Immature natural killer cell (primary cell): ENCODE results near the gene MIDN. TPM values are rescaled to one million over a fixed set of nuclear protein-coding genes. Genes with fewer than 3 reads are reported as not detected.

ENCODE experiments used
- DNase-seq, 3 donors: peaks; one replicate each; pipeline ENCODE4 v3.0.0; 2022; ENCODE audit warnings: mixed read lengths in 1 of 3
- H3K27ac Mint-ChIP-seq, 6 donors: one replicate each; pipeline ENCODE4 v1.8.0; 2020; ENCODE audit warnings: mixed read lengths in 6 of 6, mild to moderate bottlenecking in 5 of 6, inconsistent platforms in 4 of 6, moderate library complexity in 3 of 6
- H3K27me3 Mint-ChIP-seq, 3 donors: one replicate each; pipeline ENCODE4 v1.8.0; 2020 to 2021; ENCODE audit warnings: low read depth in 3 of 3, mild to moderate bottlenecking in 3 of 3, mixed read lengths in 3 of 3, moderate library complexity in 3 of 3, inconsistent platforms in 1 of 3
- H3K36me3 Mint-ChIP-seq, 3 donors: one replicate each; pipeline ENCODE4 v1.8.0; 2020; ENCODE audit warnings: mixed read lengths in 3 of 3, inconsistent platforms in 2 of 3, mild to moderate bottlenecking in 2 of 3
- H3K4me1 Mint-ChIP-seq, 2 donors: one replicate each; pipeline ENCODE4 v1.8.0; 2020; ENCODE audit warnings: inconsistent platforms in 2 of 2, mild to moderate bottlenecking in 2 of 2, mixed read lengths in 2 of 2, moderate library complexity in 1 of 2
- H3K4me3 Mint-ChIP-seq, 5 donors: one replicate each; pipeline ENCODE4 v1.8.0; 2020; ENCODE audit warnings: mild to moderate bottlenecking in 5 of 5, mixed read lengths in 5 of 5, inconsistent platforms in 3 of 5, moderate library complexity in 3 of 5
- H3K9me3 Mint-ChIP-seq, 6 donors: one replicate each; pipeline ENCODE4 v1.8.0; 2020; ENCODE audit warnings: mild to moderate bottlenecking in 6 of 6, mixed read lengths in 6 of 6, inconsistent platforms in 4 of 6, moderate library complexity in 3 of 6
- polyA plus RNA-seq, 3 donors: library from polyadenylated mRNA; unstranded; fragments of 300-500 nt; fragmentation: Illumina TruSeq; gene quantifications; one replicate each; pipeline ENCODE4 v1.2.3, GENCODE V29; 2021

The MIDN gene
- polyA plus RNA-seq, 3 donors from 2014 or later: 4.9 to 16.0 (median 10.8) TPM

DNA sequence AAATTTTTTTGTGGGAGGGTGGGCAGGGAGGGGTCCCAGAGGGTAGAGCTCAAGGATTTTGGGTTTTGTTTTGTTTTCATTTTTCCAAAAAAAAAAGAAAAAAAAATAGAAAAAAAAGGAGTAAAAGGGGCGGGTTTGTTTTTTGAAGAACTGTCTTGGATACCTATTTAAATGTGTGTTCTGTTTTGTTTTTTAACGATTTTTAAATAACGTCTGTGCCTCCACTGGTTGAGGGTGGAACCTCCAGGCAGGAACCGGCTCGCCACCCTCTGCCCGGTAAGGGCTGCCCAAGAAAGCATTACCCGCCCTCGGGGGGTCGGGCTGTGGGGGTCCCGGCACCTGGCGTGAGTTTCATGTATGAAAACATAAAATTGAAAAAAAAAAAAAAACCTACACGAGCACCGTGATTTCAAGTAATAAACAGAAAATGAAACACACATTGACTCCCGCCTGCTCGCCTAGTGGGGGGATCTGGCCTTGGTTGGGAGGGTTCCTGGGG is 10.4 kb downstream of the MIDN start:
- Mint-ChIP-seq H3K36me3 (peaks cover 4 to 28% (median 7%) of the 10 kb centered on the region in 3 donors), H3K4me3 (peak overlapping the region; percentile 84 to 90 (median 90)), H3K4me1 (peaks cover 65 to 74% of the 10 kb centered on the region in 2 donors), H3K27ac (peak overlapping the region; percentile 96 to 99 (median 99)), H3K27me3 (peaks cover 41 to 74% (median 63%) of the 10 kb centered on the region in 3 donors), H3K9me3 (peaks cover 0 to 4% (median 0%) of the 10 kb centered on the region in 6 donors)
- DNase-seq: no peak

DNA sequence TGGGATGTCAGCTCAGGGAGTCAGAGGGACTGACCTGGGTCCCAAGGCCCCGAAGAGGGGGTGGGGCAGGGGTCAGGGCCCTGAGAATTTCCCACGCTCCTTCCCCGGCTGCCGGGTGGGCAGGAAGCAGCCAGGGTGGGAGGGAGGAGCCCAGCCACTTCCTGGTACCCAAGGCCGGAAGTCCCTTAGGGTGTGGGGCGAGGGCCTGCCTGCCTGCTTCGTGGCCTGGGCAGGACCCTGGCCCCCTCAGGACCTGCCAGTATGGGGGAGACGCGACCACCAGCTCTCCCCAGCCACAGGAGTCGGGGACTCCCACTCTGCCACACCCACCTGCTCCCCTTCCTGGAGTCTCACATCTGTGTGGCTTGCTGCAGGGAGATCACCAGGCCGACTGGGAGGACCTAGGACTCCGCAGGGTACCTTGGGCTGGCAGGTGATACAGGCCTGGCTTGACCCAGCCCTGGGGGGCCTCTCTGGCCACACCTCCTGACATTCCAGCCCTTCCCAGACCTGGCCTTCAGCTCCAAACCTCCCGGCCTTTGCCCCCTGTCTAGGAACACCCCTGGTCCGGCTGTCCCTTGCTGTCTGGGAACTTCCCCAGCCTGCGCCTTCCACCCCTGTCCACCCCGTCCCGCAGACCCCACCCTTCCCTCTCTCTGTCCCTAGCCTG is 11.0 kb downstream of the MIDN start:
- Mint-ChIP-seq H3K4me3 (peak overlapping the region; percentile 84 to 90 (median 90)), H3K27ac (peak overlapping the region; percentile 96 to 99 (median 99)), H3K27me3 (peaks cover 41 to 70% (median 62%) of the 10 kb centered on the region in 3 donors), H3K36me3 (peaks cover 4 to 28% (median 7%) of the 10 kb centered on the region in 3 donors), H3K9me3 (peaks cover 0 to 4% (median 0%) of the 10 kb centered on the region in 6 donors), H3K4me1 (peaks cover 65 to 73% of the 10 kb centered on the region in 2 donors)
- DNase-seq: peak; percentile 85 to 88 (median 87)

DNA sequence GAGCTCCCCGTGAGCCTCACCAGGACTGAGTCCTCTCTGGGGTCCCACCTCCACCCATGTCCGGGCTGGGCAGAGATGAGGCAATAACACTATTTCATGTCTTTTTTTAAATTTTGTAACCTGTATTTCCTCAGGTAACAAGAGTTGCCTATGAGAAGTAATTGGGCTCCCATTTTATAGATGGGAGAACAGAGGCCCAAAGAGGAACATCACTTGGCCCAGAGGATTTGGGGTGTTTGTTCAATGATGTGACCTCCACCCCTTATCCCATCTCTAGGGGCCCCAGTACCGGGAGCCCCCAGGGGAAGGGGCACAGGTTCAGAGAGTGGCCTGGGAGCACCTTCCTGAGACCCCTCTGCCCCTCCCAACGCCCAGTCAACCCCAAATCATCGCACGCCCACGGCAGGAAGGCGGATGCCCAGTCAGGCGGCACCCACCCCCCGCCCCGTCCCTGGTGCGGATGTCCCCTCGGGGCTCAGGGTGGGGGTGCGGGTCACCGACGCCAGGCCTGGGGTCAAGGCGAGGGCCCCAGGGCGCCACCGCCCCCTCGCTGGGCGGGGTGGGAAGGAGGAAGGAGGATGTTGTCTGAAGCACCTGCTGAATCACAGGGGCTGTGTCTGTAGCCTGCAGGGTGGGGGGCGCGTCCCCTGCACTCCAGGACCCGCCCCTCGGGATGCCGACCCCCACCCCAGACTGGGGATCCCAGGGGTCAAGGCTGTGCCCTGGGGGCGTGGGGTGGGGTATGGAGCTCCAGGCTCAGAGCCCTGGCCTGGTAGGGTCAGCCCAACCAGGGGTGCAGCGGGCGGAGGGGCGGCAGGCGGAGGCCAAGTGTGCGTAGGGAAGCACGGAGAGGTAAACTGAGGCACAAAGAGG is 11.7 kb downstream of the MIDN start:
- Mint-ChIP-seq H3K4me1 (peaks cover 59 to 71% of the 10 kb centered on the region in 2 donors), H3K27ac (peak overlapping the region; percentile 96 to 99 (median 99)), H3K27me3 (peaks cover 33 to 62% (median 55%) of the 10 kb centered on the region in 3 donors)

DNA sequence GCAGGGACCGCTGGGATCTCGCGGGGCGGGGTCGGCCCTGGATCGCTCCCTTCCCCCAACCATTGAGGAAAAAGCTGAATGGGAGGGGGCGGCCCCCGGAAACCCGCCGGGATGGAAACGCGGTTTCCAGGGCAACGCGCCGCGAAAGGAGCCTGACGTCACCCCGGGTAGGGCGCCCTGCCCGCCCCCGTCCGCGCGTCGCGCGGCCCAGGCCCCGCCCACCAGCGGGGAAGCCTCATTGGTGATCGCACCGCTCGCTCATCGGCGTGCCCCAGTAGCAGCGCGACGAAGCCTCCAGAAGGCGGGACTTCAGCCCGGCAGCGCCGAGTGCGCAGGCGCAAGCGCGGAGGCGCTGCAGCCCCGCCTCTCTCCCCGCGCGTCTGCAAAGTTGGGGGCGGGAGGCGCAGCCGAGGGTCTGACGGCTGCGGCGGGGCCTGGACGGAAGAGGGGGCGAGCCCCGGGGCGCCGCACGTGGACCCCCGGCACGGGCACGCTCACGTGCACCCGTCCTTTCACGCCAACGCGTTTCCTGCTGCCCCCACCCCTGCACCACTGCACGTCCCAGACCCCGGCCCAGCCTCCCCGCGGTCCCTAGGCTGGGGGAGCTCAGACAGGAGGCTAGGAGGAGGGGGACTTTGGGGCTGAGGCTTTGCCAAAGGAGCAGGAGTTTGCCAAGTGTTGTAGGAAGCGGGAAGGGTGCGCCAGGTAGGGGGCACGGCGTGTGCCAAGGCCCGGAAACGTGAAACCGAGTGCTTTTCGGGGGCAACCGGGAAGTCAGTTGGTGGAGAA is 12.6 kb downstream of the MIDN start:
- H3K36me3 Mint-ChIP-seq: peaks cover 4 to 19% (median 7%) of the 10 kb centered on the region in 3 donors
- peak overlapping the region; percentile 90 to 94 (median 91) for H3K4me3 Mint-ChIP-seq
- peaks cover 59 to 72% of the 10 kb centered on the region in 2 donors for H3K4me1 Mint-ChIP-seq
- H3K27ac Mint-ChIP-seq: peak overlapping the region; percentile 95 to 99 (median 99)
- peak; percentile 97 to 99 (median 98) for DNase-seq
- H3K9me3 Mint-ChIP-seq: peaks cover 0 to 4% (median 0%) of the 10 kb centered on the region in 6 donors
- peaks cover 31 to 57% (median 48%) of the 10 kb centered on the region in 3 donors for H3K27me3 Mint-ChIP-seq

More for the DNA sequence above, 11.7 kb downstream of the MIDN start:
- DNase-seq: peak; percentile 62 to 70 (median 69)
- peaks cover 0 to 4% (median 0%) of the 10 kb centered on the region in 6 donors for H3K9me3 Mint-ChIP-seq
- peak overlapping the region; percentile 84 to 94 (median 90) for H3K4me3 Mint-ChIP-seq
- peaks cover 4 to 21% (median 7%) of the 10 kb centered on the region in 3 donors for H3K36me3 Mint-ChIP-seq

DNA sequence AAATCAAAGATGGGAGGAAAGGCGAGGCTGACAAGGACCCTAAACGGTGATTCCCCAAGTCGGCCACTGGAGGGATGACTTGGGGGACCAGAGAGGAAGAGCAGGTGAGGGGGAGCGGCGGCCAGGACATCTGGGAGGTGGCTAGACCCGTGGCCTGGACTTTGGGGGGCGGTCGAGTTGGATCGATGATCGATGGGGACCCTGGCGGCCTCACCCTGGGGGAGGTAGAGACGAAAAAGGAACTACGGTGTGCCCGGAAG is 13.1 kb downstream of the MIDN start:
- Mint-ChIP-seq H3K36me3 (peaks cover 4 to 19% (median 7%) of the 10 kb centered on the region in 3 donors), H3K4me1 (peaks cover 55 to 68% of the 10 kb centered on the region in 2 donors), H3K9me3 (peaks cover 0 to 4% (median 0%) of the 10 kb centered on the region in 6 donors)

DNA sequence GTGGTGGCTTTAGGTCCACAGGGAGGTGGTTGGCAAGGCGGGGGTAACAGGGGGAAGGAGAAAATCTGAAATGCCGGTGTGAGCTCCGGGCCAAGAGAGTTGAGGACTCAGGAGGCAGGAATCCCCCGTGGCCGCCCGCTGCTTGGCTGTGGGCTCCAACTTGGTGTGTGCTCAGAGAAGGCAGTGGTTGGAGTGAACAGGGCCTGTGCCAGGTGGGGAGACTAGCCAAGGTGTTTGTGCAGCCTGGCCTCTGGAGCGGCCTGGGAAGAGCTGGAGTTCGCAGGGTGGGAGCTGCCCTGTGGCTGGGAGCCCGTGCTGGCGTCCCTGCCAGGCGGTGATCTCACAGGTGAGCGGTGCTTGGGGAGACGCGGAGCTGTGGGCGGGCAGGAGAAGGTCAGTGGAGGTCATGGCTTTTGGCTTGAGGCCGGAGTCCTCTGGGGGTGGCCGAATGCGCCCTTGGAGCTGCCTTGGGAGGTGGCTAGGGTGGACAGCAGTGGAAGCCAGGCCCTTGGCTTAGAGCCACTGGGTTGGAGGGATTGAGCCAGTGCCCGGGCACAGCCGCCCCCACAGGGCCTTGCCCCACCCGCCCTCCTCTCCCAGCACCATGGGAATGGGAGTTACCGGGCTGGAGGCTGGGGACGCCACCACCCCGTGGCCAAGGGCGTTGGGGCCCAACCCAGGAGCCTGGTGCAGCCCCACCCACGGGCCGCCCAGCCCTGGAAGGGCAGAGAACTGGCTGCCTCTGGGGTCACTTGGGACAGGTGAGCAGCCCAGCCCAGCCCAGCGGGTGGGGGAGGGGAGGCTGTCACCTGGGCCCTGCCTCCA is 13.6 kb downstream of the MIDN start:
- H3K27me3 Mint-ChIP-seq: peaks cover 24 to 50% (median 45%) of the 10 kb centered on the region in 3 donors
- peaks cover 0 to 4% (median 0%) of the 10 kb centered on the region in 6 donors for H3K9me3 Mint-ChIP-seq
- peak in 2 of 3 donors; percentile 34 to 43 for DNase-seq
- H3K36me3 Mint-ChIP-seq: peaks cover 4 to 19% (median 7%) of the 10 kb centered on the region in 3 donors
- peak overlapping the region; percentile 90 to 94 (median 91) for H3K4me3 Mint-ChIP-seq
- peak overlapping the region; percentile 95 to 99 (median 99) for H3K27ac Mint-ChIP-seq
- peaks cover 55 to 65% of the 10 kb centered on the region in 2 donors for H3K4me1 Mint-ChIP-seq

More for the DNA sequence above, 13.1 kb downstream of the MIDN start:
- DNase-seq: no peak
- H3K27ac Mint-ChIP-seq: peak overlapping the region; percentile 95 to 99 (median 99)
- peak overlapping the region; percentile 90 to 94 (median 91) for H3K4me3 Mint-ChIP-seq
- peaks cover 26 to 54% (median 44%) of the 10 kb centered on the region in 3 donors for H3K27me3 Mint-ChIP-seq

DNA sequence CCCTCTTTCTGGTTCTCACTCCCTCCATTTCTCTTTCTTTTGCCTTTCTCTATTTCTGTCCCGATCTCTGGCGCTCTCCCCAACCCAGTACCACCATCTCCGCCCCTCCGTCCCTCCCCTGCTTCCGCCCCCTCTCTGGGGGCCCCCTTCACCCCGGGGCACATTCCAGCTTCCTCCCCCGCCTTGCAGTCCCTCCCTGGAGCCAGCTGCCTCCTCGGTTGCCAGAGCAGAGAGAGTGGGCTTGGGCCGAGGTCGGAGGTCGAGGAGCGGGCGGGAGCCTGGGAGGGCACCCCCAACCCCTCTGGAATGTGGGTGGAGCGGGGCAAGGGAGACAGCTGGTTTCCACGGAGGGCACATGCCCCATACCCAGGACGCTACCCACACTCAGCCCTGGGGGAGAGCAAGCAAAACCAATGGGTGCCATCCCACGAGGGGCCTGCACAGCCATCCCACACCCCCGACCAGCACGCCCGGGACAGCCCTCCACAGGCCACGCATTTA is 14.3 kb downstream of the MIDN start:
- peaks cover 0 to 4% (median 0%) of the 10 kb centered on the region in 6 donors for H3K9me3 Mint-ChIP-seq
- peak overlapping the region; percentile 69 to 99 (median 86) for H3K27ac Mint-ChIP-seq
- peaks cover under 1 to 14% (median 3%) of the 10 kb centered on the region in 3 donors for H3K36me3 Mint-ChIP-seq
- no peak for DNase-seq
- peak overlapping the region in 3 of 5 donors; percentile 53 to 63 (median 58) for H3K4me3 Mint-ChIP-seq
- H3K4me1 Mint-ChIP-seq: peaks cover 56 to 67% of the 10 kb centered on the region in 2 donors
- peaks cover 19 to 47% (median 44%) of the 10 kb centered on the region in 3 donors for H3K27me3 Mint-ChIP-seq

DNA sequence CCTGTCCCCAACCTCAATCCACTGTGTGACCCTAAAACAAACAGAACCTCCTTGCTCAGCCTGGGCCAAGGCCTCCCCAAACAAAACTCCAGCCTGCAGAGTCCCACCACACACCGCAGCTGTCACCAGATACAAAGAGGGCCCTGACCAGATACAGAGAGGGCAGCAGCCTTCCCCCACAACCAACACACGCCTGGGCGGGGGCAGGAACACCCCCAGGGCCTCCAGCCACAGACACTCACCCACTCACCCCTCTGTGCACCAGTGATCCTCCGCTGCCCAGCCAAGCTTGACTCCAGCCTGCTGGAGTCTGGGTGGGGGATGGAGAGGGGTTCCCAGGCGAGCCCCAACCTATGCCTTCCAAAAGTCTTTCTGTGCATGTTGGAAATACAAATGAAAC is 14.8 kb downstream of the MIDN start:
- H3K27ac Mint-ChIP-seq: peak overlapping the region; percentile 63 to 99 (median 86)
- peaks cover 55 to 67% of the 10 kb centered on the region in 2 donors for H3K4me1 Mint-ChIP-seq
- H3K4me3 Mint-ChIP-seq: peak overlapping the region; percentile 22 to 63 (median 55)
- H3K36me3 Mint-ChIP-seq: peaks cover 0 to 8% (median 0%) of the 10 kb centered on the region in 3 donors
- DNase-seq: no peak
- peaks cover 0 to 4% (median 0%) of the 10 kb centered on the region in 6 donors for H3K9me3 Mint-ChIP-seq
- H3K27me3 Mint-ChIP-seq: peaks cover 18 to 42% (median 41%) of the 10 kb centered on the region in 3 donors

DNA sequence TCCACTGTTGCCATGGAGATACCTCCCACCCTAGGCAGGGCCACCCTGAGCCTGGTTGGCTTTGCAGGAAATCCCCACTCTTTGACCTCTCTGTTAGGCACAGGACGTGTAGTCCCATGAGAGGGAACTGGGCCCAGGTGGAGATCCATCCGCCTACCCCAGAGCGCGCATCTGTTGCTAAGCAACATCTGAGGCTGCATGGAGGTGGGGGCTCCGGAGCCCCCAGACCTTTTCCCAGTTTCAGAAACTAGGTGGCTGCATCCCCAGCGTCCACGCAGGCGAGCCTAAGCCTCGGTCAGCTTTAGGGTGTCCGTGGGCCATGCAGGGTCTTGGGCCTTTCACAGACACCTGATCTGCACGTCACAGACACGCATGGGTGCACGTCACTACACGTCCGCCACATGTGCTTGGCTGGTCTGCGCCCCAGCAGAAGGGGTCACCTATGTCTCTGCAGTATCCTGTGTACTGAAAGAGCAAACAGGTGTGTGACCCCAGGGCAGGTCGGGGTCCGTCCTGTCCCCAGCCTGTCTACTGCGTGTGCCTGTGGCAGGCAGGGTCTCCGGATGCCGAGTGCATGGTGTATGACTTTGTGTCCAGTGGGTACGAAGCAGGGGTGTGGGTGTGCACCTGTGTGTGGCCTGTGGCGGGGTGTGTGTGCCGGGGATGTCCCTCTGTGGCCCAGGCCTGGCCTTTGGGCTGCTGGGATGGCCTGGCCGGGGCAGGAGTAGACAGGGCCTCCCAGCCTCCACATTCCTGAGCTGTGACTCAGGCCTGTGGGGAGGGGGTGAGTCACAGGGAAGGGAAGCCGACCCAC is 16.6 kb downstream of the MIDN start:
- H3K9me3 Mint-ChIP-seq: no peaks in the 10 kb centered on the region
- H3K4me1 Mint-ChIP-seq: peaks cover 49 to 59% of the 10 kb centered on the region in 2 donors
- DNase-seq: no peak
- H3K36me3 Mint-ChIP-seq: peaks cover 0 to under 1% (median 0%) of the 10 kb centered on the region in 3 donors
- peak overlapping the region in 4 of 5 donors; percentile 43 to 71 (median 50) for H3K4me3 Mint-ChIP-seq
- H3K27me3 Mint-ChIP-seq: peaks cover 15 to 34% (median 31%) of the 10 kb centered on the region in 3 donors
- peak overlapping the region in 5 of 6 donors; percentile 28 to 91 (median 74) for H3K27ac Mint-ChIP-seq

DNA sequence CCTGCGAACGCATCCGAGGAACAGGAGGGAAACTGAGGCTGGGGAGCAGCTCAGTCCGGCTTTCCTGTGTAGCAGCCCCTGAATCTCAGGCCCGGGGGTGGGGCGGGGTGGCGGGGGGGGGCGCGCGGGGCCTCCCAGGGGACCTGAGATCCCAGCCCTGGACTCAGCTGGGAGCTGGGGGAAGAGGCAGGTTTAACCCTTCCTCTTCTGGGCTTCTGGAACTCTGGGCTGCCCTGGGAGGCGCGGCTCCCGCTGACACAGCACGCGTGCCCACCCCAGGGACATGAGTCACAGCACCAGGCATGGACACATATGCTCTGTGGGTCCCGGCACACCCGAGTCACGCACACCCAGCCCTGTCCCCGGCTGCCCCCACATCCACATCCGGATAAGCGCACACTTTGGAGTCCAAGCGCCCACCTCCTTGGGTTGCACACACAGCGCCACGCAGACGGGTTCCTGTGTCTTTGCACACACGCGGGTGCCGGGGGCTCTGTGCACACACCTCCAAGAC is 17.3 kb downstream of the MIDN start:
- Mint-ChIP-seq H3K27me3 (peaks cover 18 to 34% (median 32%) of the 10 kb centered on the region in 3 donors), H3K9me3 (no peaks in the 10 kb centered on the region), H3K27ac (peak overlapping the region; percentile 65 to 91 (median 86)), H3K4me3 (peak overlapping the region; percentile 69 to 76 (median 73)), H3K36me3 (peaks cover 3 to 7% (median 3%) of the 10 kb centered on the region in 3 donors), H3K4me1 (peaks cover 54 to 63% of the 10 kb centered on the region in 2 donors)
- peak in 2 of 3 donors; percentile 60 to 69 for DNase-seq
